HepG2 (cell line): ENCODE results near the gene NDUFS2. TPM values are rescaled to one million over a fixed set of nuclear protein-coding genes. Genes with fewer than 3 reads are reported as not detected.

Experiments
- ARHGAP35 ChIP-seq: sonication (generic); formaldehyde crosslinking; IDR thresholded peaks from 2 replicates; pipeline ENCODE4 v1.9.0; 2022; ENCODE audit warnings: mild to moderate bottlenecking, inconsistent platforms, moderate library complexity, missing genetic modification reagents, borderline replicate concordance
- ARNTL ChIP-seq: sonication (generic); formaldehyde crosslinking; IDR thresholded peaks from 2 replicates; pipeline ENCODE4 v1.4.0; 2020; ENCODE audit warnings: mild to moderate bottlenecking, missing genetic modification reagents
- ESRRA ChIP-seq: sonication (generic); formaldehyde crosslinking; IDR thresholded peaks from 2 replicates; pipeline ENCODE4 v1.5.1; 2020; ENCODE audit warnings: mild to moderate bottlenecking, low read depth, missing genetic modification reagents
- HOXA5 ChIP-seq: sonication (generic); formaldehyde crosslinking; IDR thresholded peaks from 2 replicates; pipeline ENCODE4 v1.4.0; 2020; ENCODE audit warnings: missing genetic modification reagents
- KDM5B ChIP-seq: sonication (generic); formaldehyde crosslinking; IDR thresholded peaks from 2 replicates; pipeline ENCODE4 v1.4.0; 2020; ENCODE audit warnings: missing genetic modification reagents, mild to moderate bottlenecking, borderline replicate concordance
- KLF16 ChIP-seq, 2 experiments: sonication (generic) in 1 of 2; formaldehyde crosslinking in 1 of 2; IDR thresholded peaks; 2 replicates each; pipeline versions ENCODE4 v1.6.1 to v1.8.0; 2016 to 2023; ENCODE audit warnings: missing genetic modification reagents in 2 of 2, missing compliant biosample characterization in 1 of 2
- MTA1 ChIP-seq: sonication (generic); formaldehyde crosslinking; IDR thresholded peaks from 2 replicates; pipeline ENCODE4 v1.4.0; 2020; ENCODE audit warnings: missing genetic modification reagents, mild to moderate bottlenecking, borderline replicate concordance
- NCOR1 ChIP-seq: fragments of 200-600 bp; sonication (generic); IDR thresholded peaks from 2 replicates; pipeline ENCODE4 v1.7.0; 2017; ENCODE audit warnings: antibody characterized with exemption, low read length, borderline replicate concordance
- PLRG1 ChIP-seq: fragments of 450-650 bp; conservative IDR thresholded peaks from 2 replicates; pipeline ENCODE4 v1.6.1; 2016
- SMAD3 ChIP-seq: sonication (generic); formaldehyde crosslinking; IDR thresholded peaks from 2 replicates; pipeline ENCODE4 v1.4.0; 2020; ENCODE audit warnings: missing genetic modification reagents
- SMC3 ChIP-seq: IDR thresholded peaks from 2 replicates; pipeline ENCODE4 v1.6.1; 2011; ENCODE audit warnings: low read length, improper control_type of control experiment
- SNAPC2 ChIP-seq: sonication (generic); formaldehyde crosslinking; IDR thresholded peaks from 2 replicates; pipeline ENCODE4 v1.8.1; 2022; ENCODE audit warnings: mild to moderate bottlenecking, missing genetic modification reagents
- SP1 ChIP-seq, 2 experiments: fragments of 450-650 bp in 1 of 2; sonication (generic) in 1 of 2; formaldehyde crosslinking in 1 of 2; IDR thresholded peaks; 2 replicates each; pipeline versions ENCODE4 v1.4.0 to v1.6.1; 2016 to 2020; ENCODE audit warnings: missing genetic modification reagents in 1 of 2
- STAG1 ChIP-seq: sonication (generic); formaldehyde crosslinking; IDR thresholded peaks from 2 replicates; pipeline ENCODE4 v1.4.0; 2020; ENCODE audit warnings: missing genetic modification reagents
- SUZ12 ChIP-seq: fragments of 150-350 bp; IDR thresholded peaks from 2 replicates; pipeline ENCODE4 v1.6.1; 2014; ENCODE audit warnings: low read depth, low read length
- TCF12 ChIP-seq, 2 experiments: fragments of 450-650 bp in 1 of 2; sonication (generic) in 1 of 2; formaldehyde crosslinking in 1 of 2; IDR thresholded peaks; 2 replicates each; pipeline versions ENCODE4 v1.6.1 to v1.8.0; 2017 to 2022; ENCODE audit warnings: antibody characterized with exemption in 1 of 2, mild to moderate bottlenecking in 1 of 2, missing genetic modification reagents in 1 of 2, moderate library complexity in 1 of 2
- ZNF12 ChIP-seq: sonication (generic); formaldehyde crosslinking; IDR thresholded peaks from 2 replicates; pipeline ENCODE4 v1.5.0; 2020; ENCODE audit warnings: missing genetic modification reagents
- ZNF296 ChIP-seq: sonication (generic); formaldehyde crosslinking; conservative IDR thresholded peaks from 2 replicates; pipeline ENCODE4 v1.5.0; 2020; ENCODE audit warnings: mild to moderate bottlenecking, missing genetic modification reagents
- ZNF549 ChIP-seq: sonication (generic); formaldehyde crosslinking; IDR thresholded peaks from 2 replicates; pipeline ENCODE4 v1.5.0; 2020; ENCODE audit warnings: missing genetic modification reagents
- ZNF816 ChIP-seq: sonication (generic); formaldehyde crosslinking; IDR thresholded peaks from 2 replicates; pipeline ENCODE4 v1.8.0; 2022; ENCODE audit warnings: missing genetic modification reagents, mild to moderate bottlenecking, borderline replicate concordance
- ZNF883 ChIP-seq: sonication (generic); formaldehyde crosslinking; IDR thresholded peaks from 2 replicates; pipeline ENCODE4 v1.5.1; 2020; ENCODE audit warnings: mild to moderate bottlenecking, missing genetic modification reagents; ENCODE audit errors: not compliant biosample characterization
- ZSCAN21 ChIP-seq: sonication (generic); formaldehyde crosslinking; IDR thresholded peaks from 2 replicates; pipeline ENCODE4 v1.8.0; 2022; ENCODE audit warnings: mild to moderate bottlenecking, missing genetic modification reagents, moderate library complexity, borderline replicate concordance
- polyA plus RNA-seq, 8 experiments: library from polyadenylated mRNA; depleted of rRNA in 3 of 8; stranded (reverse) in 7 of 8; unstranded in 1 of 8; fragments of >200 nt; fragmentation: Illumina TruSeq in 4 of 8; extraction: Trizol in 4 of 8; gene quantifications; 2 replicates each; pipeline versions ENCODE4 v1.2.1 to v1.2.3, GENCODE V29; 2011 to 2016; ENCODE audit warnings: low read depth in 4 of 8, missing spikeins in 1 of 8, mixed read lengths in 1 of 8; ENCODE audit not compliant: insufficient read depth in 1 of 8
- total RNA-seq, 5 experiments: library from RNA; depleted of rRNA; stranded (reverse); fragments of >200 nt; fragmentation: Illumina TruSeq; extraction: Trizol; gene quantifications; 2 replicates each; pipeline ENCODE4 v1.2.3, GENCODE V29; 2016; ENCODE audit warnings: low read depth in 1 of 5
- TF ChIP-seq, protein P1 (sequence below): sonication (generic); formaldehyde crosslinking; IDR thresholded peaks from 2 replicates; pipeline ENCODE4 v1.4.0; 2020; ENCODE audit warnings: mild to moderate bottlenecking, missing genetic modification reagents
- TF ChIP-seq, protein P2 (sequence below): sonication (generic); formaldehyde crosslinking; IDR thresholded peaks from 2 replicates; pipeline ENCODE4 v1.4.0; 2020; ENCODE audit warnings: missing genetic modification reagents
- TF ChIP-seq, protein P3 (sequence below): sonication (generic); formaldehyde crosslinking; IDR thresholded peaks from 2 replicates; pipeline ENCODE4 v1.4.0; 2020; ENCODE audit warnings: missing genetic modification reagents, borderline replicate concordance

The NDUFS2 gene
- total and polyA plus RNA-seq, 2 of the 13 experiments (the other 11 are each of a cell fraction or from before 2014, with no cell fraction given) = 89.9 to 118 TPM

DNA sequence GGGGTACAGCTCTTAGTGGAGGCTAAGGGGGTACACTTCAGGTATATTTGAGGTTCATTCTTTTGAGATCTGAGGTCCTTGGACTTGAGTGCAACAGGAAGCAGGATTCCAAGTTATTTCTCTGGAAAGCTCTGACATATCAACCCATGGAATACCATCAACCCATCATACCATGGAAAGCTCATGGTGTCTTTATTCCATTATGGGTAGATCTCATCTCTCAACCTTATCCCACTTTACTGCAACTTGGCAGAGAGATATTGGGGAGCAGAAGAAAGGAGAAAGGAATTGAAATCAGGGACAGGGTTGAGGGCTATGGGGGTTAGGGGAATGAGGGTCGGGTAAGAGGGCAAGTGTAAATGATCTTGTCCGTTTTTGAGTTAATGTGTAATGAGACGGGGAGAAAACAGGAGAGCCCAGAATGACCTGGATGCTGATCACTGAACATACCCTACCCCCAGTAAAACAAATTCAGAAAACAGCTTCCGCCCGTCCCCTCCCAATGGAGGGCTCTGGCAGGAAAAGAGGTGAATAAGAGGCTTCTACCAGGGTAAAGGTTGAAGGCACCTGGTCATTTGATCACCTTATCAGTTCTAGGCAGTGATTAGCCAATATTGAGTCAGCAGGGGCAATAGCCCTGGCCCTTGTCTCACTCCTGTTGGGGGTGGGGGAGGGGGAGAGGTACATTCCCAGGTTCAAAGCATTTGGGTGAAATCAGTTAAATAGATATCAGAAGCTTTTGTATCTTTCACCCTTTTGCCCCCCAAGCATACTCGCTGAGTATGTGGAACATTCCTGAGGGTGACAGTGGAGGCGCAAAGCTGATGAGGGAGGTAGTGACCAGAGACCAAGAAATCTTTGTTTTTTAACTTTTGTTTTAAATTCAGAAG lies 21.9 kb downstream of the NDUFS2 start (continued):
- TF ChIP-seq, protein P1, sequence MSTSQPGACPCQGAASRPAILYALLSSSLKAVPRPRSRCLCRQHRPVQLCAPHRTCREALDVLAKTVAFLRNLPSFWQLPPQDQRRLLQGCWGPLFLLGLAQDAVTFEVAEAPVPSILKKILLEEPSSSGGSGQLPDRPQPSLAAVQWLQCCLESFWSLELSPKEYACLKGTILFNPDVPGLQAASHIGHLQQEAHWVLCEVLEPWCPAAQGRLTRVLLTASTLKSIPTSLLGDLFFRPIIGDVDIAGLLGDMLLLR (CRISPR knock-in tag) = no peak
- TF ChIP-seq STAG1 (CRISPR knock-in tag) (no peak), MTA1 (CRISPR knock-in tag) (no peak), PLRG1 (no peak), KDM5B (no peak), ZNF12 (CRISPR knock-in tag) (no peak; the same call in 1 of the 2 replicates), ZNF296 (CRISPR knock-in tag) (no peak), ARNTL (CRISPR knock-in tag) (no peak; the same call in 1 of the 2 replicates), ESRRA (CRISPR knock-in tag) (peak; percentile 25; the same call in 1 of the 2 replicates), TCF12 (IDR thresholded peaks at IDR 0.05) (no peak), TCF12 (CRISPR knock-in tag; IDR thresholded peaks at IDR 0.05) (peak; percentile 93), ZNF549 (CRISPR knock-in tag) (no peak), ZNF816 (CRISPR knock-in tag) (peak; percentile 23; the same call in 1 of the 2 replicates), SMC3 (peak; percentile 30; the same call in 1 of the 2 replicates), SUZ12 (no peak), HOXA5 (CRISPR knock-in tag) (peak; percentile 78), KLF16 (CRISPR knock-in tag; IDR thresholded peaks at IDR 0.05) (no peak), ZNF883 (CRISPR knock-in tag) (no peak), ARHGAP35 (no peak), SNAPC2 (CRISPR knock-in tag) (no peak), SMAD3 (CRISPR knock-in tag) (peak; percentile 33; the same call in 1 of the 2 replicates), NCOR1 (peak; percentile 49; the same call in 1 of the 2 replicates), ZSCAN21 (CRISPR knock-in tag) (no peak), SP1 (IDR thresholded peaks at IDR 0.05) (no peak), SP1 (CRISPR knock-in tag; IDR thresholded peaks at IDR 0.05) (no peak)
- TF ChIP-seq, protein P2, sequence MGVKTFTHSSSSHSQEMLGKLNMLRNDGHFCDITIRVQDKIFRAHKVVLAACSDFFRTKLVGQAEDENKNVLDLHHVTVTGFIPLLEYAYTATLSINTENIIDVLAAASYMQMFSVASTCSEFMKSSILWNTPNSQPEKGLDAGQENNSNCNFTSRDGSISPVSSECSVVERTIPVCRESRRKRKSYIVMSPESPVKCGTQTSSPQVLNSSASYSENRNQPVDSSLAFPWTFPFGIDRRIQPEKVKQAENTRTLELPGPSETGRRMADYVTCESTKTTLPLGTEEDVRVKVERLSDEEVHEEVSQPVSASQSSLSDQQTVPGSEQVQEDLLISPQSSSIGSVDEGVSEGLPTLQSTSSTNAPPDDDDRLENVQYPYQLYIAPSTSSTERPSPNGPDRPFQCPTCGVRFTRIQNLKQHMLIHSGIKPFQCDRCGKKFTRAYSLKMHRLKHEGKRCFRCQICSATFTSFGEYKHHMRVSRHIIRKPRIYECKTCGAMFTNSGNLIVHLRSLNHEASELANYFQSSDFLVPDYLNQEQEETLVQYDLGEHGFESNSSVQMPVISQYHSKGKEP = no peak
- TF ChIP-seq, protein P3, sequence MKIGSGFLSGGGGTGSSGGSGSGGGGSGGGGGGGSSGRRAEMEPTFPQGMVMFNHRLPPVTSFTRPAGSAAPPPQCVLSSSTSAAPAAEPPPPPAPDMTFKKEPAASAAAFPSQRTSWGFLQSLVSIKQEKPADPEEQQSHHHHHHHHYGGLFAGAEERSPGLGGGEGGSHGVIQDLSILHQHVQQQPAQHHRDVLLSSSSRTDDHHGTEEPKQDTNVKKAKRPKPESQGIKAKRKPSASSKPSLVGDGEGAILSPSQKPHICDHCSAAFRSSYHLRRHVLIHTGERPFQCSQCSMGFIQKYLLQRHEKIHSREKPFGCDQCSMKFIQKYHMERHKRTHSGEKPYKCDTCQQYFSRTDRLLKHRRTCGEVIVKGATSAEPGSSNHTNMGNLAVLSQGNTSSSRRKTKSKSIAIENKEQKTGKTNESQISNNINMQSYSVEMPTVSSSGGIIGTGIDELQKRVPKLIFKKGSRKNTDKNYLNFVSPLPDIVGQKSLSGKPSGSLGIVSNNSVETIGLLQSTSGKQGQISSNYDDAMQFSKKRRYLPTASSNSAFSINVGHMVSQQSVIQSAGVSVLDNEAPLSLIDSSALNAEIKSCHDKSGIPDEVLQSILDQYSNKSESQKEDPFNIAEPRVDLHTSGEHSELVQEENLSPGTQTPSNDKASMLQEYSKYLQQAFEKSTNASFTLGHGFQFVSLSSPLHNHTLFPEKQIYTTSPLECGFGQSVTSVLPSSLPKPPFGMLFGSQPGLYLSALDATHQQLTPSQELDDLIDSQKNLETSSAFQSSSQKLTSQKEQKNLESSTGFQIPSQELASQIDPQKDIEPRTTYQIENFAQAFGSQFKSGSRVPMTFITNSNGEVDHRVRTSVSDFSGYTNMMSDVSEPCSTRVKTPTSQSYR (CRISPR knock-in tag) = peak; percentile 97
